Stimulated activated CD4-positive, alpha-beta T cell treated with anti-CD3 and anti-CD28 coated beads, TNF-alpha, amount 100 ng/mL, for 4 hours (primary cell): ENCODE data around the gene CEP162.
"Not testable (repeated sequence)": the region's sequence is repeated elsewhere in the genome, so short reads cannot be mapped to it uniquely, and the experiment has no call there.

Source experiments
- DNase-seq, 3 experiments: peaks; one replicate each; pipeline ENCODE4 v3.0.0-alpha.2; 2020; ENCODE audit warnings: low read depth in 3 of 3

CEP162 gene

DNA sequence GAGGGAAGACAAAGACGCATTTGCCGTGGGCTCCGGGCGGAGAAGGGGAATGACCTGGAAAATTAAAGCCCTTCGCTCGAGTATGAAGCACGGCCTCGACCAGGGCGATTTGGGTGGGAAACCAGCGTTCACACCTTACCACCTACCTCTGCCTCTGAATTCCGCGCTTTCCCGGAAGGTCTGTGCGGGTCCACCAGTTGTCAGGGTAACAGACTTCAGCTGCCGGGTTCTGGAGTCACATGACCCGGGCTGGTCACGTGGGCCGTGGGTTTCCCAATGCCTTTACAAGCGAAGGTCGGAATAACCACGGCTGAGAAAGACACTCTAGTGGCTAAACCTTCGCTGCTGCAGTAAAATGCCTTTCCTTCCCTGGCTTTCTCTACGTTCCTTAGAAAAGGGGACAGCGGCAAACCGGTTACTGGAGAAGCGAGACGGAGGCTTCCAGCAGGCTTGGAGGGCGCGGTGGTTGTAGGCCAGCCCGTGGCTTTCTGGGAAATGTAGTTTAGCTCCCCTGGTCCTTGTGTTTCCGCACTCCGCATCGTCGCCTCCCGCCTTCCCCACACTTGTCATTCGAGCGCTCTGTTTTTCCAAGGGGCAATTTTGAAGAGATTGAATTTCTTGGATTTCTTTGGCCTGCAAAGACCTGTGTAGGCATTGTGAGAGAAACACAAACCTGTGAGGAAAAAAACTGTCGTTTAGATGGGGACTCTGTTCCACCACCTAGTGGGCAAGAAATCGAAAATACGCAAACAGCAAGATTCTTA is at the start of gene CEP162:
TSS of gene CEP162 (minus strand) at position 210 of the 764 bp plus-strand sequence. CDS start 1,250 bp downstream, outside the sequence.
- peak; percentile 77 to 84 (median 78) for DNase-seq

- DNase-seq = no peak
Measured at GRCh38 chr6:84274856-84275255, 47.4 kb upstream of the CEP162 start.

DNA sequence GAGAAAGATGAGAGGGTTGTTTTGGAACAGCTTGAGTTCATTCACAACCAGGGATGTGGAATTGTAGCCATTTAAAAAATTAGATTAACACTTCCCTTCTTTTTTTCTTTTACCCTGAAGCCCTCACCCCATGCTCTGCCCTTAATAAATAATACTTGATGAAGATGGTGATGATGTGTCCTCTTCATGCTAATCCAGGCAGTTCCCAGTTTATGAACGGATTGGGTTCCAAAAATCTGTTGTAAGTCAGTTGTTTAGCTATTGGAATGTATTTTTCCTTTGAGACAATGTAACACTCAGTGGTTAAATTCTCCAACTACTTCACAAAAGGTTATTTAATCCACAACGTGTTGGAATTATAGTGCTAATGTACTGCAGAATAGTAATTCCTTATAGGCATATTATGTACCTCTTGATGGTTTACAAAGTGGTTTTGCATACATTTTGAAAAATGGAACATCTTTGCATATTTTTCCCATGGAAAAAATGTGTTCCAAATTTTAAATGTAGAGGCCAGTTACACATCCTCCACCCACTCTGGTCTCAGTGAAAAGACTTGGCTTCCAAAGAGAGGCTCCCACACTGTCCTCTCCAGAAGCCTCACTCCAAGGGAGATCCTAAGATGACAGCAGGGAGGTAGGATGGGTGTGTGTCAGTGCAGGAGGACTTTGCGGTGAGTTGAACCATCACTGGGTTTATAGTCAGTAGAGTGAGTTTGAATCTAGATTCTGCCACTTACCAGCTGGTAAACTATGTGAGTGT is 45.8 kb upstream of the CEP162 start:
- no peak for DNase-seq

DNA sequence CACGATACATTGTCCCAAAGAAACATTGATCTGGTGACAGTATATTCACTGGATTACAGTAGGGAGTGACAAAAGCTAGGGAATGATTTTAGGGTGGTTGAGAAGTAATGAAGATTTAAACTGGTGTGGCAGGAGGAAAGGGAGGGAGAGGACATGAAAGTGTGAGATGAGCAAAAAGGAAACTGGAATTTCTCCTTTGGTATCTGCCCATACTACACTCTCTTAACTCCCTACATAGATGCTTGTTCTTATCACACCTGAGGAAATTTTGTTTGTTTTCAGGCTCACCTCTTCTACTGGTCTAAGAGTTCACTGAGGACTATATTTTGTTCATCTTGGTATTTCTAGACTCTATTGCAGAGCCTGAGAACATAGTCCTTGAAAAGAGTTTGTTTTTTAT is 44.9 kb upstream of the CEP162 start:
- DNase-seq = no peak

DNA sequence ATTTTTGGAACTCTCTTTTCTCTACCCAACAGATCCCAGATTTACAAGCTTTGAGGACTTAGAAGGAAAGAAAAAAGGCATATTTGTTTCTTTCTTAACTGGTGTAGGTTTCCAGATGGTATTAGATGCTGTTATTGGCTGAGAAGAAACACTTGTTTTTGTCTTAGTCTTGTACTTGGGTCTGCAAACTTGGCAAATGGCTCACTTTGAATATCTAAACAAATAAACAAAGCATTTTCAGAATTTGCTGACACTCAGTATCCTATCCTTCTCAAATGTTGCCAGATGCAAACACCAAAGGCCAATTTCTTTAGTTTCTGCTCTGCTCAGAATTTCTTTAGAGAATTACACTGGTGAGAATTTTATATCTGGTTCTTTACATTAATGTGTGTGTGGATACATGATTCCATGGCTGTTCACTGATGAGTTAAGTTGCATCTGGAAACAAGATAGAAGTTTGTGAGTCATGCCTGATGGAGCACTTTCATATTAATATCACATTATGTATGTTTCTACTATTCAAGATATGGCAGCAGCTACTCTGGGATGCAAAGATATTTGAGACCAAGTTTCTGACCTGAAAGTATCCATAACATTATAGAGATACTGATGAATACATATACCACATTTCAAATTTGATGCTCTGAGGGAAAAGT is 43.7 kb upstream of the CEP162 start:
- DNase-seq = no peak

- DNase-seq = no peak
Measured at GRCh38 chr6:84269947-84270733, 42.7 kb upstream of the CEP162 start.

GRCh38 chr6:84268781-84269180 is 41.3 kb upstream of the CEP162 start:
- DNase-seq = no peak

GRCh38 chr6:84263557-84263956 is 36.1 kb upstream of the CEP162 start:
- no peak for DNase-seq

GRCh38 chr6:84260926-84261325 is 33.5 kb upstream of the CEP162 start:
- DNase-seq = no peak

DNA sequence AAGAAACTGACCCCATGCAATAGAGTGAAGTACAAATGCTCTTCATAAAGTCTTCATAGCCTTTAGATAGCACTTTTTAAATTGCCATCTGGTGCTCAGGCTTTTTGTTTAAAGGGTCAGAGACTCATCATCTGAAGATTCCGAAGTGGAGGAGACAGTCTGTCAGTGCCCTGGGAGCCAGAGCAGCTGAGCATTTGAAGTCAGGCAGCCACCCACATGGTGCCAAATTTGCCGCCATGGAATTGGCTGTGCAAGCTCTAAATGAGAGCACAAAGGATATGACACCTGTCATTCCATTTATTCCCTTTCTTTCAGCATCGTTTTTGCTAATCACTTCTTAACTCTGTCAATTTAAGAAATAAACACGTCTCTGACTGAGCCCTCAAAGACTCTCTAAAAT is 32.8 kb upstream of the CEP162 start:
- no peak for DNase-seq

DNA sequence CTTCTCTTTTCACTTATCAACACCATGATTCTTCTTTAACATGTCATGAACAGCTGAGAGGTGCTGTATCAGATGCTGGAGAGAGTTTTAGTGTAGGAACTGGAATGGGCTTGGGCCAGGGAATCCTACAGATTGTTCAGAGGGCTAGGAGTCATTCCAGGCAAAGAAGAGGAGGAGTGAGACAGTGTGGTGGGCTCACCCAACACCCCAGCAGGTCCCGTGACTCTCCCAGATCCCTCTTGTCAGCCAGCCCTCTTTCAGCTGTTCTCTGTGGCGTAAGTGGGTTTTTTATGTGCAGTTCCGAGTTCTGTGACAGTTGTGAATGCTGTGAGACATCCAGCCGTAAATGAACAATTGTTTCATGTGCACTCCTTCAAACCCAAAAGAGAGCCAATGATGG is 31.4 kb upstream of the CEP162 start:
- no peak for DNase-seq

GRCh38 chr6:84258268-84258667 is 30.8 kb upstream of the CEP162 start:
- no peak for DNase-seq

GRCh38 chr6:84255641-84256040 is 28.2 kb upstream of the CEP162 start:
- DNase-seq = no peak

- DNase-seq = no peak
Measured at GRCh38 chr6:84253380-84253779, 25.9 kb upstream of the CEP162 start.

DNA sequence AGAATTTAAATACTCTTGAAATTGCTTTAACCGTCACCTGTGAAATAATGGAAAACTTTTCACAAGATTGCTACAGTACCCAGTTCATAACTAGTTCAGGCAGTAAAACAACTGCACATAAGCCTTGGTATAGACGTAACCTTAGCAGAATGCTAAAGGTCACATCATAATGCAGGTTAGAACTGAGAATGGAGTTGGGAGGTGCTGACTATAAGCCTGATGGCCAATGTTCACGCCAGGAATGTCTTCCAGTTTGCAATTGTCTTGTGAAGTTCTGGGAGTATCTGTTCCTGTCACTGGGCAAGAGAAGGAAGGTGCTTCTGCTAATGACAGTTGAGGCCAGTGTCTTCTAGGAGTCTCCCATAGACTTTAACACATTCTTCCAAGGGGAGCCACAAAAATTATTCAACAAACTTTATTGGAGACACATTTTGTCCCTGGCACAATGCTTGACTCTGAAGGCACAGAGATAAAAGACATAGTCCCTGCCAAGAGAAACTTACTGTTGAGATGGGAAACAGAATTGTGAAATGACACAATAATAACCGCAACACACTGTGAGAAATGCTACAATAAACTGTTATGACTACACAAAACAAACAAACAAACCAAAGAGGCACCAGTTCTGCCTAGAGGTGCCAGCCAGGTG is 24.6 kb upstream of the CEP162 start:
- no peak for DNase-seq

GRCh38 chr6:84249724-84250123 is 22.3 kb upstream of the CEP162 start:
- DNase-seq = no peak

- DNase-seq = not testable (repeated sequence)
Measured at GRCh38 chr6:84244416-84245081, 17.1 kb upstream of the CEP162 start.

DNA sequence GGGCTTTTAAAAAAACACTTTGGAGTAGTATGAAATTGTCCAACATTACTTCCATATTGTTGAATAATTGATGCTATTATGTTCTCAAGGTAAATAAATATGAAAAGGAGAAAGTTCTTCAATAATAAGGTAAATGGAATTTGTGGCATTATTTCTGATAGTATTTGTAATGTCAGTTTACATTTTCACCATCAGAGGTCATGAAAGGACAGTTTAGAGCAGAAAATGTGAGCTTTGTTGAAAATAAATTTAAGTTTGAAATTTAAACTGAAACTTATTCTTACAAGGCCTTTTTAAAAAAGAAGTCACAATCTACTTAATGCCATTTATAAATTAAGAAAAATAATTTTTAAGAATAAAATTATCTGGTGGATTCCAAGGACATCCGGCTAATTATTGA is 15.8 kb upstream of the CEP162 start:
- DNase-seq = no peak

DNA sequence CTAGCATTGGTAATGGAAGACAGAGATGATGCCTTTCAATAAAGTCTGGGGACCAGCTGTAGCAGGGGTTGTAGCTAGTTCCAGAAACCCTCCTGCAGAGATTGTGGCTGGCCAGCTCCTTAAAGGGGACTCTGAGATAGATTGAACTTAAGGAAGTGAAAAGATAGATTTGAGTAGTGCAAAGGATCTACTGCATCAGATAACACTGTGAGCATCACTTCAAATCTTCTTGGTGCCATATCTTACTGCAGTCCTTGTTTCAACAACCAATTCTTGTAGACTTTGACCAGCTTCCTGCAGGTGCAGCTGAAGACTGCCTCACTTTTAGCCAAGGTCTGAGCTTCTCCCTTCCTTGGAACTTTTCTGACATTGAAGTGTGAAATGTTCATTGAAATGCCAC is 14.8 kb upstream of the CEP162 start:
- no peak for DNase-seq

- no peak for DNase-seq
Measured at GRCh38 chr6:84228198-84228543, 728 bp upstream of the CEP162 start.

GRCh38 chr6:84227044-84227433 is 404 bp downstream of the CEP162 start:
- no peak for DNase-seq
